Measurements from ENCODE around the gene TRIM2. TPM values are rescaled to one million over a fixed set of nuclear protein-coding genes. Genes with fewer than 3 reads are reported as not detected.

TRIM2 gene
- total RNA-seq, 1 experiment from 2014 or later: 41.4 TPM

DNA sequence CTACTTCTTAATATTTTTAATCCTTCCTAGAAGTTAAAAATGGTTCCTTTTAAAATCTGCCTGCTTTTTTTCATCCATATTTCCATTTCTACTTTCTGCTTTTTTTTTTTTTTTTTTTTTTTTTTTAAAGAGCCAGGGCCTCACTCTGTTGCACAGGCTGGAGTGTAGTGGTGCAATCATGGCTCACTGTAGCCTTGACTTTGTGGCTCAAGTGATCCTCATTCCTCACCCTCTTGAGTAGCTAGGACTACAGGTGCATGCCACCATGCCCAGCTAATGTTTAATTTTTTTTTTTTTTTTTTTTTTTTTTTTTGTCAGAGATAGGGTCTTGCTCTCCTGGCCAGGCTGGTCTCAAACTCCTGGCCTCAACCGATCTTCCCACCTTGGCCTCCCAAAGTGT lies 179.9 kb downstream of the TRIM2 start (continued):
- TF ChIP-seq, protein P1, sequence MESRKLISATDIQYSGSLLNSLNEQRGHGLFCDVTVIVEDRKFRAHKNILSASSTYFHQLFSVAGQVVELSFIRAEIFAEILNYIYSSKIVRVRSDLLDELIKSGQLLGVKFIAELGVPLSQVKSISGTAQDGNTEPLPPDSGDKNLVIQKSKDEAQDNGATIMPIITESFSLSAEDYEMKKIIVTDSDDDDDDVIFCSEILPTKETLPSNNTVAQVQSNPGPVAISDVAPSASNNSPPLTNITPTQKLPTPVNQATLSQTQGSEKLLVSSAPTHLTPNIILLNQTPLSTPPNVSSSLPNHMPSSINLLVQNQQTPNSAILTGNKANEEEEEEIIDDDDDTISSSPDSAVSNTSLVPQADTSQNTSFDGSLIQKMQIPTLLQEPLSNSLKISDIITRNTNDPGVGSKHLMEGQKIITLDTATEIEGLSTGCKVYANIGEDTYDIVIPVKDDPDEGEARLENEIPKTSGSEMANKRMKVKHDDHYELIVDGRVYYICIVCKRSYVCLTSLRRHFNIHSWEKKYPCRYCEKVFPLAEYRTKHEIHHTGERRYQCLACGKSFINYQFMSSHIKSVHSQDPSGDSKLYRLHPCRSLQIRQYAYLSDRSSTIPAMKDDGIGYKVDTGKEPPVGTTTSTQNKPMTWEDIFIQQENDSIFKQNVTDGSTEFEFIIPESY (IDR thresholded peaks at IDR 0.05; ENCODE audit: extremely low read depth, insufficient replicate concordance, low read length): no peak
- TF ChIP-seq EGR1 (IDR thresholded peaks at IDR 0.05; ENCODE audit: low read depth): no peak
- no peak for TF ChIP-seq SRF (IDR thresholded peaks at IDR 0.05; ENCODE audit: low read depth)
- TF ChIP-seq CEBPB (IDR thresholded peaks at IDR 0.05; ENCODE audit: low read depth): no peak

DNA sequence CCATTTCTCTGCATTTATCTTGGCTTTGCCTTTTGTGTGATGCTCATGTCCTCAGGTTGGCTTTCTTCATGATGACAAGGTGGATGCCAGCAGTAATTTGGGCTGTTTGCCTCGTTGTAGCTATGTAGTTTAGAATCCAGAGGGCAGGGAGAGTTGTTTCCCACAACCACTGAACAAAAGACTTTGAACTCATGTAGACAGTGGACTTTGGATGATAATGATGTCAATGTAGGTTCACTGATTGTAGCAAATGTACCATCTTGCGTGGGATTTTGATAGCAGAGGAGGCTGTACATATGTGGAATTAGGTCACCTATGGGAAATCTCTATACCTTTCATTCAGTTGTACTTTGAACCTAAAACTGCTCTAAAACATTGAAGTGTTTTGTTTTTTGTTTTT lies 181.5 kb downstream of the TRIM2 start:
- H3K27me3 ChIP-seq (ENCODE audit: insufficient read depth, low read length): no peaks in the 10 kb centered on the region
- H3K4me1 ChIP-seq (ENCODE audit: control insufficient read depth in 1 of 2, insufficient read depth in 2 of 2, low read length in 2 of 2): peaks cover 7 to 14% of the 10 kb centered on the region in 2 experiments
- no peaks in the 10 kb centered on the region for H3K9me2 ChIP-seq (ENCODE audit: insufficient read depth)
- H4K20me1 ChIP-seq (ENCODE audit: insufficient read depth): no peaks in the 10 kb centered on the region
- ChIA-PET RAD21 (ENCODE audit: low non-redundant PET in 1 of 2, low total read pairs in 2 of 2, uncharacterized antibody in 2 of 2, unreplicated experiment in 2 of 2) (no interaction called here), POLR2A (no interaction called here), CTCF (no interaction called here)
- H3K27ac ChIP-seq (ENCODE audit: low read depth, low read length): no peak overlapping the region
- no TSS peak for BruUV-seq (replicated peaks)
- DNase-seq (ENCODE audit: low read depth, low spot score): no peak
- intact Hi-C loops (cut with micrococcal nuclease): no loop called here
- H3K4me3 ChIP-seq (replicated peaks in 1 of 2; ENCODE audit: low read depth in 1 of 2, low read length in 2 of 2): no peak overlapping the region
- H3K4me2 ChIP-seq (ENCODE audit: low read length): no peak overlapping the region
- H3K79me2 ChIP-seq (ENCODE audit: insufficient read depth, low read length): no peaks in the 10 kb centered on the region
- H2AFZ ChIP-seq (ENCODE audit: low read depth, low read length, poor library complexity, severe bottlenecking): no peak overlapping the region
- no peak overlapping the region for H3K9ac ChIP-seq (ENCODE audit: low read length)
- H3K9me3 ChIP-seq (ENCODE audit: control insufficient read depth in 1 of 2, insufficient read depth in 1 of 2, low read depth in 1 of 2, low read length in 2 of 2): no peaks in the 10 kb centered on the region
- H3K36me3 ChIP-seq (ENCODE audit: control insufficient read depth in 1 of 2, insufficient read depth in 2 of 2, low read length in 2 of 2): no peaks in the 10 kb centered on the region
- TF ChIP-seq ZFX (IDR thresholded peaks at IDR 0.05): no peak
- TF ChIP-seq, protein P2, sequence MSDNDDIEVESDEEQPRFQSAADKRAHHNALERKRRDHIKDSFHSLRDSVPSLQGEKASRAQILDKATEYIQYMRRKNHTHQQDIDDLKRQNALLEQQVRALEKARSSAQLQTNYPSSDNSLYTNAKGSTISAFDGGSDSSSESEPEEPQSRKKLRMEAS (IDR thresholded peaks at IDR 0.05): no peak
- TF ChIP-seq EZH2 (IDR thresholded peaks at IDR 0.05): no peak
- TF ChIP-seq YY1 (IDR thresholded peaks at IDR 0.05; ENCODE audit: extremely low read depth, insufficient replicate concordance, low read depth, low read length): no peak
- TF ChIP-seq RAD21 (IDR thresholded peaks at IDR 0.05; ENCODE audit: low read depth): no peak
- TF ChIP-seq POLR2AphosphoS5 (IDR thresholded peaks at IDR 0.05; ENCODE audit: low read depth, low read length): no peak
- no peak for TF ChIP-seq FOSL1 (IDR thresholded peaks at IDR 0.05; ENCODE audit: low read depth)
- no peak for TF ChIP-seq SP1 (IDR thresholded peaks at IDR 0.05; ENCODE audit: low read depth)
- no peak for TF ChIP-seq CEBPB (IDR thresholded peaks at IDR 0.05; ENCODE audit: low read depth)
- TF ChIP-seq ATF3 (IDR thresholded peaks at IDR 0.05): no peak
- no peak for TF ChIP-seq TCF7L2 (IDR thresholded peaks at IDR 0.05; ENCODE audit: borderline replicate concordance, extremely low read depth, insufficient read depth, insufficient read length)
- TF ChIP-seq CBX3 (IDR thresholded peaks at IDR 0.05; ENCODE audit: low read depth): no peak
- ATAC-seq: no peak

Data from HCT116 (cell line).